HG03196 (cell line): ENCODE measurements around the gene LRG1.

Experiments
- ATAC-seq: cut with Tn5 transposase; IDR thresholded peaks from one replicate; pipeline ENCODE4 v1.9.1; 2021; ENCODE audit not compliant: unreplicated experiment

The LRG1 gene

GRCh38 chr19:4511300-4512054 lies 28.4 kb downstream of the LRG1 start:
- no peak for ATAC-seq

- ATAC-seq = no peak
Observed at GRCh38 chr19:4510435-4511255, 29.2 kb downstream of the LRG1 start.

- no peak for ATAC-seq
Observed at GRCh38 chr19:4508698-4509097, 31.1 kb downstream of the LRG1 start.

GRCh38 chr19:4507804-4508203 lies 32.0 kb downstream of the LRG1 start:
- no peak for ATAC-seq

GRCh38 chr19:4507150-4507452 lies 32.7 kb downstream of the LRG1 start:
- ATAC-seq = no peak

GRCh38 chr19:4506449-4507149 lies 33.2 kb downstream of the LRG1 start:
- ATAC-seq = no peak

- ATAC-seq = no peak
Observed at GRCh38 chr19:4505570-4506448, 34.0 kb downstream of the LRG1 start.

- no peak for ATAC-seq
Observed at GRCh38 chr19:4504891-4505569, 34.8 kb downstream of the LRG1 start.

GRCh38 chr19:4504297-4504701 lies 35.5 kb downstream of the LRG1 start:
- no peak for ATAC-seq

- ATAC-seq = no peak
Observed at GRCh38 chr19:4503825-4504170, 36.0 kb downstream of the LRG1 start.

GRCh38 chr19:4503132-4503824 lies 36.6 kb downstream of the LRG1 start:
- ATAC-seq = no peak

- no peak for ATAC-seq
Observed at GRCh38 chr19:4502282-4503131, 37.3 kb downstream of the LRG1 start.

GRCh38 chr19:4501691-4502090 lies 38.1 kb downstream of the LRG1 start:
- no peak for ATAC-seq

- ATAC-seq = no peak
Observed at GRCh38 chr19:4500841-4501591, 38.8 kb downstream of the LRG1 start.

GRCh38 chr19:4499855-4500254 lies 40.0 kb downstream of the LRG1 start:
- no peak for ATAC-seq

GRCh38 chr19:4499318-4499717 lies 40.5 kb downstream of the LRG1 start:
- ATAC-seq = no peak

- ATAC-seq = no peak
Observed at GRCh38 chr19:4498694-4499093, 41.1 kb downstream of the LRG1 start.

- ATAC-seq = no peak
Observed at GRCh38 chr19:4497770-4498389, 42.0 kb downstream of the LRG1 start.
